ENCODE results near the gene PRKCB.

PRKCB gene

GRCh38 chr16:24118126-24118821 is 282.5 kb downstream of the PRKCB start:
- DNase-seq (ENCODE audit: low spot score) = no peak
- H3K27ac ChIP-seq = no peak overlapping the region
- TF ChIP-seq CTCF (conservative IDR thresholded peaks at IDR 0.05; ENCODE audit: low read depth) = no peak
- ChIA-PET CTCF (no interaction called here), POLR2A (ENCODE audit: low non-redundant PET) (no interaction called here)

GRCh38 chr16:24119807-24120206 is 284.0 kb downstream of the PRKCB start:
- no peak for TF ChIP-seq CTCF (conservative IDR thresholded peaks at IDR 0.05; ENCODE audit: low read depth)
- no peak overlapping the region for H3K27ac ChIP-seq
- ChIA-PET CTCF (no interaction called here), POLR2A (ENCODE audit: low non-redundant PET) (no interaction called here)
- no peak for DNase-seq (ENCODE audit: low spot score)

GRCh38 chr16:24123275-24123674 is 287.5 kb downstream of the PRKCB start:
- CTCF ChIA-PET = no interaction called here
- DNase-seq (ENCODE audit: low spot score) = no peak
- H3K27ac ChIP-seq = no peak overlapping the region
- POLR2A ChIA-PET (ENCODE audit: low non-redundant PET) = no interaction called here
- no peak for TF ChIP-seq CTCF (conservative IDR thresholded peaks at IDR 0.05; ENCODE audit: low read depth)

- no peak overlapping the region for H3K27ac ChIP-seq
- POLR2A ChIA-PET (ENCODE audit: low non-redundant PET) = no interaction called here
- CTCF ChIA-PET = no interaction called here
- no peak for TF ChIP-seq CTCF (conservative IDR thresholded peaks at IDR 0.05; ENCODE audit: low read depth)
- no peak for DNase-seq (ENCODE audit: low spot score)
Observed at GRCh38 chr16:24124291-24124690, 288.5 kb downstream of the PRKCB start.

- ChIA-PET CTCF (no interaction called here), POLR2A (ENCODE audit: low non-redundant PET) (no interaction called here)
- H3K27ac ChIP-seq = no peak overlapping the region
- no peak for DNase-seq (ENCODE audit: low spot score)
- TF ChIP-seq CTCF (conservative IDR thresholded peaks at IDR 0.05; ENCODE audit: low read depth) = no peak
Observed at GRCh38 chr16:24125214-24125613, 289.4 kb downstream of the PRKCB start.

- DNase-seq (ENCODE audit: low spot score) = no peak
- H3K27ac ChIP-seq = no peak overlapping the region
- TF ChIP-seq CTCF (conservative IDR thresholded peaks at IDR 0.05; ENCODE audit: low read depth) = no peak
- ChIA-PET POLR2A (ENCODE audit: low non-redundant PET) (no interaction called here), CTCF (no interaction called here)
Observed at GRCh38 chr16:24129412-24129918, 293.7 kb downstream of the PRKCB start.

Measured in RWPE1 (cell line).